MCF 10A (cell line): ENCODE results near the gene MAPKAP1. TPM values are rescaled to one million over a fixed set of nuclear protein-coding genes. Genes with fewer than 3 reads are reported as not detected.
A peak's percentile ranks its signal among the peaks of the same experiment; 100 is the strongest.

Source experiments
- BruUV-seq: library from RNA; stranded (reverse); fragments of 400-500 nt; replicated peaks from 2 replicates; lab custom pipeline; 2021; lab: Mats Ljungman, UMichigan
- CTCF ChIA-PET: fragments of 300-600 bp; sonication (Branson Sonifier 250); formaldehyde crosslinking; extraction: SDS; loops from one replicate; lab custom pipeline; 2021; ENCODE audit warnings: antibody characterized with exemption, inconsistent platforms; lab: Yijun Ruan, JAX
- POLR2A ChIA-PET: fragments of 300-600, 350-650 bp; sonication (Branson Sonifier 250); formaldehyde crosslinking; extraction: SDS; loops from one replicate; lab custom pipeline; 2020; ENCODE audit warnings: antibody characterized with exemption, inconsistent platforms; lab: Yijun Ruan, JAX
- DNase-seq: peaks from one replicate; pipeline ENCODE4 v3.0.0-alpha.2; 2018; ENCODE audit not compliant: unreplicated experiment
- H3K27ac Mint-ChIP-seq: one replicate; pipeline ENCODE4 v1.8.0; 2022; ENCODE audit warnings: mild to moderate bottlenecking, low read depth, mixed read lengths; ENCODE audit not compliant: unreplicated experiment
- H3K27me3 Mint-ChIP-seq: one replicate; pipeline ENCODE4 v1.8.0; 2022; ENCODE audit warnings: mixed read lengths; ENCODE audit not compliant: insufficient read depth, unreplicated experiment
- H3K36me3 Mint-ChIP-seq: one replicate; pipeline ENCODE4 v1.8.0; 2022; ENCODE audit warnings: mild to moderate bottlenecking, moderate library complexity, mixed read lengths; ENCODE audit not compliant: insufficient read depth, unreplicated experiment
- H3K4me1 Mint-ChIP-seq: one replicate; pipeline ENCODE4 v1.8.0; 2022; ENCODE audit warnings: mixed read lengths; ENCODE audit not compliant: insufficient read depth, unreplicated experiment
- H3K4me3 Mint-ChIP-seq: one replicate; pipeline ENCODE4 v1.8.0; 2022; ENCODE audit warnings: mild to moderate bottlenecking, moderate library complexity, mixed read lengths; ENCODE audit not compliant: unreplicated experiment
- H3K9me3 Mint-ChIP-seq: one replicate; pipeline ENCODE4 v1.8.0; 2022; ENCODE audit warnings: mixed read lengths; ENCODE audit not compliant: unreplicated experiment
- CTCF ChIP-seq: fragments of 200-600 bp; IDR thresholded peaks from one replicate; pipeline ENCODE4 v1.8.0; 2022; ENCODE audit warnings: antibody characterized with exemption, mild to moderate bottlenecking; ENCODE audit not compliant: unreplicated experiment
- intact Hi-C: fragments of 100-400 bp; cut with micrococcal nuclease; formaldehyde crosslinking; loops from 2 replicates; pipeline ENCODE4 v1.14.1; 2022
- total RNA-seq: library from RNA; stranded (reverse); gene quantifications from 2 replicates; pipeline ENCODE4 v1.2.3, GENCODE V29; 2022

MAPKAP1 gene
- total RNA-seq, 1 experiment from 2014 or later = 74.9 TPM

- Mint-ChIP-seq H3K9me3 (no peaks in the 10 kb centered on the region), H3K4me1 (no peaks in the 10 kb centered on the region), H3K36me3 (peaks cover 6% of the 10 kb centered on the region), H3K4me3 (no peak overlapping the region), H3K27me3 (no peaks in the 10 kb centered on the region), H3K27ac (no peak overlapping the region)
- intact Hi-C loops = no loop called here
- no peak for TF ChIP-seq CTCF
- BruUV-seq = no TSS peak
- ChIA-PET POLR2A (interaction anchor here (0.8 kb wide), 1 partner anchor 33 kb away, joined by 3 read pairs; the partner anchor contains the start of gene MAPKAP1), CTCF (no interaction called here)
- no peak for DNase-seq
Observed at GRCh38 chr9:125739436-125739835, 32.4 kb upstream of the MAPKAP1 start.

- CTCF ChIA-PET = interaction anchor here (0.8 kb wide), 1 partner anchor 365 kb away, joined by 3 read pairs; no protein-coding TSS in a partner anchor
- BruUV-seq = no TSS peak
- Mint-ChIP-seq H3K4me1 (no peaks in the 10 kb centered on the region), H3K27ac (no peak overlapping the region), H3K9me3 (no peaks in the 10 kb centered on the region), H3K36me3 (peaks cover 6% of the 10 kb centered on the region), H3K27me3 (peaks cover 28% of the 10 kb centered on the region), H3K4me3 (no peak overlapping the region)
- no peak for TF ChIP-seq CTCF
- intact Hi-C loops = no loop called here
- DNase-seq = peak; percentile 21
- POLR2A ChIA-PET = interaction anchor here (1.2 kb wide), 1 partner anchor 26 kb away, joined by 3 read pairs; the partner anchor contains the start of gene MAPKAP1
Observed at GRCh38 chr9:125732562-125732961, 25.6 kb upstream of the MAPKAP1 start.

GRCh38 chr9:125730168-125730567 lies 23.2 kb upstream of the MAPKAP1 start:
- H3K9me3 Mint-ChIP-seq = no peaks in the 10 kb centered on the region
- H3K4me1 Mint-ChIP-seq = no peaks in the 10 kb centered on the region
- intact Hi-C loops = no loop called here
- BruUV-seq = no TSS peak
- H3K36me3 Mint-ChIP-seq = no peaks in the 10 kb centered on the region
- DNase-seq = no peak
- no peak for TF ChIP-seq CTCF
- H3K4me3 Mint-ChIP-seq = no peak overlapping the region
- POLR2A ChIA-PET = interaction anchor here (1.1 kb wide), 1 partner anchor 163 kb away, joined by 4 read pairs; no protein-coding TSS in a partner anchor
- CTCF ChIA-PET = interaction anchor here (1.2 kb wide), 1 partner anchor 14 kb away, joined by 4 read pairs; no protein-coding TSS in a partner anchor
- H3K27ac Mint-ChIP-seq = no peak overlapping the region
- H3K27me3 Mint-ChIP-seq = peaks cover 28% of the 10 kb centered on the region

DNA sequence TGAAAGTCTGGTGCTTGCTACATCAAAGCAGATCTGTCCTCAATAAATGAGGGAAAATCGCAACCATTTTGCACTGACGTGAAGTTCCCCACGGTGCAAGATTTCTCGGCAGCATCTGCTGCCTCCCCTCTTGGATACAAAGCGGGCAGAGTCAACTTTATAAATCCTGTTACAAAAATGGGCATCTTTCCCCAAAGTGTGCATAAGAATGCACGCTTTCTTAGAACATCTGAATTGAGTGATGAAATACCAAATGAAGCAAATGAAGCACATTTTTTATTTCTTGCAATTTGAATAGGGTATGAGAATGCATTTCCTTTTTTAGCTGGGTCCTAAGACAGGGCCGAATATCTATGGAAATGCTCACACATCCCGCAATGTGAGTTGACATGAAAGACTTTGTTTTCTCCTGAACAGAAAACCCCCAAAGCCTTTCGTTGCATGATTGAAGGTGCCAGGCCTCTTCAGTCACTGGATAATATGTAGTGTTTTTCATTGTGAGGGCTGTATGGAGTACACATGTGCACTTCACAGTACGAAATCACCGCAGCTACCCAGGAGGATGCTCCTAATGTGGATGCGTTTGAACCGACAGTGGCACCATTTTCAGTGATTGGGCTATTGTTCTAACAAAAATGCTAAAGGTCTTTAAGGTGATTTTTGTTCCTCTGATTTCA lies 19.6 kb upstream of the MAPKAP1 start:
- H3K9me3 Mint-ChIP-seq = no peaks in the 10 kb centered on the region
- no peak overlapping the region for H3K4me3 Mint-ChIP-seq
- no peak for TF ChIP-seq CTCF
- H3K36me3 Mint-ChIP-seq = no peaks in the 10 kb centered on the region
- BruUV-seq = no TSS peak
- ChIA-PET POLR2A (interaction anchor here (1.6 kb wide), 1 partner anchor 19 kb away, joined by 4 read pairs; no protein-coding TSS in a partner anchor), CTCF (interaction anchor here (0.5 to 0.7 kb wide), 2 partner anchors 13 to 943 kb away, joined by 3 read pairs; no protein-coding TSS in a partner anchor)
- H3K27me3 Mint-ChIP-seq = peaks cover 14% of the 10 kb centered on the region
- no peaks in the 10 kb centered on the region for H3K4me1 Mint-ChIP-seq
- intact Hi-C loops = no loop called here
- no peak overlapping the region for H3K27ac Mint-ChIP-seq
- no peak for DNase-seq
